DLD1 (cell line): ENCODE results near the gene LARP7.
"Not testable (repeated sequence)": the region's sequence is repeated elsewhere in the genome, so short reads cannot be mapped to it uniquely, and the experiment has no call there.

Source experiments
- in situ Hi-C: cut with HindIII; loops from 2 replicates; pipeline ENCODE4 v1.10.0; 2017; ENCODE audit warnings: low sequenced_read_pairs

LARP7 gene

GRCh38 chr4:112636688-112637551 lies at the start of gene LARP7, which contains the start of gene ZGRF1:
Gene LARP7 (plus strand): TSS chr4:112637143. CDS start chr4:112644670, 7,527 bp downstream.
Gene ZGRF1 (minus strand): TSS chr4:112636909. CDS start chr4:112633176, 3,733 bp downstream.
- in situ Hi-C loops, result no loop called here

- in situ Hi-C loops, result no loop called here
Observed at GRCh38 chr4:112589206-112589605, 47.7 kb upstream of the LARP7 start.

GRCh38 chr4:112591593-112591992 lies 45.4 kb upstream of the LARP7 start:
- in situ Hi-C loops, result no loop called here

- in situ Hi-C loops, result no loop called here
Observed at GRCh38 chr4:112592717-112593116, 44.2 kb upstream of the LARP7 start.

GRCh38 chr4:112593438-112594133 lies 43.4 kb upstream of the LARP7 start:
- in situ Hi-C loops, result no loop called here

GRCh38 chr4:112594993-112595392 lies 42.0 kb upstream of the LARP7 start:
- in situ Hi-C loops, result no loop called here

- in situ Hi-C loops, result no loop called here
Observed at GRCh38 chr4:112604589-112604988, 32.4 kb upstream of the LARP7 start.

GRCh38 chr4:112612814-112613213 lies 24.1 kb upstream of the LARP7 start:
- in situ Hi-C loops, result not testable (repeated sequence)

GRCh38 chr4:112616984-112617383 lies 20.0 kb upstream of the LARP7 start:
- in situ Hi-C loops, result no loop called here

- in situ Hi-C loops, result no loop called here
Observed at GRCh38 chr4:112626228-112626627, 10.7 kb upstream of the LARP7 start.

GRCh38 chr4:112633477-112634235 lies 3.3 kb upstream of the LARP7 start:
- in situ Hi-C loops, result no loop called here

- in situ Hi-C loops, result no loop called here
Observed at GRCh38 chr4:112637552-112637866, 566 bp downstream of the LARP7 start.

GRCh38 chr4:112642526-112642925 lies 5.6 kb downstream of the LARP7 start:
- in situ Hi-C loops, result no loop called here

GRCh38 chr4:112644595-112645535 lies 7.9 kb downstream of the LARP7 start:
- in situ Hi-C loops, result not testable (repeated sequence)

GRCh38 chr4:112645541-112646329 lies 8.8 kb downstream of the LARP7 start:
- in situ Hi-C loops, result no loop called here

- in situ Hi-C loops, result no loop called here
Observed at GRCh38 chr4:112646632-112647537, 9.9 kb downstream of the LARP7 start.

GRCh38 chr4:112647785-112648184 lies 10.8 kb downstream of the LARP7 start:
- in situ Hi-C loops, result no loop called here

GRCh38 chr4:112648263-112649054 lies 11.5 kb downstream of the LARP7 start:
- in situ Hi-C loops, result no loop called here
